ENCODE results near the gene PPFIA2. TPM values are rescaled to one million over a fixed set of nuclear protein-coding genes. Genes with fewer than 3 reads are reported as not detected.

Gene PPFIA2
- total RNA-seq, 1 donor from 2014 or later, result 0.59 TPM

- DNase-seq (ENCODE audit: low read depth), result peak; percentile 27
- H3K9me3 ChIP-seq (ENCODE audit: insufficient read depth, low read depth, low read length), result no peaks in the 10 kb centered on the region
- no peaks in the 10 kb centered on the region for H3K79me2 ChIP-seq (ENCODE audit: insufficient read depth, low read length)
- Mint-ChIP-seq H3K27me3 (ENCODE audit: low read depth, unreplicated experiment) (no peaks in the 10 kb centered on the region), H3K36me3 (ENCODE audit: low read depth, unreplicated experiment) (no peaks in the 10 kb centered on the region), H3K27ac (ENCODE audit: unreplicated experiment) (no peak overlapping the region), H3K4me3 (ENCODE audit: unreplicated experiment) (no peak overlapping the region), H3K4me1 (ENCODE audit: low read depth, unreplicated experiment) (no peaks in the 10 kb centered on the region), H3K9me3 (ENCODE audit: unreplicated experiment) (no peaks in the 10 kb centered on the region)
- H3K4me3 ChIP-seq (ENCODE audit: insufficient read depth, low read depth, low read length), result no peak overlapping the region
- no peak for TF ChIP-seq CTCF (IDR thresholded peaks at IDR 0.05; ENCODE audit: insufficient read depth, low read depth, low read length)
- no peak for TF ChIP-seq EZH2 (IDR thresholded peaks at IDR 0.05; ENCODE audit: insufficient read depth, low read length)
- no peaks in the 10 kb centered on the region for H3K36me3 ChIP-seq (ENCODE audit: insufficient read depth, low read length)
- no peak for FAIRE-seq
- no peak overlapping the region for H3K27ac ChIP-seq (ENCODE audit: low read depth, low read length)
- H3K4me1 ChIP-seq (ENCODE audit: insufficient read depth, low read length), result no peaks in the 10 kb centered on the region
- H4K20me1 ChIP-seq (ENCODE audit: insufficient read depth, low read length), result no peaks in the 10 kb centered on the region
- H3K27me3 ChIP-seq (ENCODE audit: insufficient read depth, low read length), result no peaks in the 10 kb centered on the region
- H3K4me2 ChIP-seq (ENCODE audit: low read length), result no peak overlapping the region
- H2AFZ ChIP-seq (ENCODE audit: low read depth, low read length), result no peak overlapping the region
- no peak overlapping the region for H3K9ac ChIP-seq (ENCODE audit: low read length)
Measured at GRCh38 chr12:81224626-81225025, 534.5 kb downstream of the PPFIA2 start.

GRCh38 chr12:81222846-81223592, 536.1 kb downstream of the PPFIA2 start:
- Histone ChIP-seq H3K4me1 (ENCODE audit: insufficient read depth, low read length) (no peaks in the 10 kb centered on the region), H3K4me2 (ENCODE audit: low read length) (peak overlapping the region; percentile 34), H3K27ac (ENCODE audit: low read depth, low read length) (no peak overlapping the region), H3K79me2 (ENCODE audit: insufficient read depth, low read length) (no peaks in the 10 kb centered on the region), H3K36me3 (ENCODE audit: insufficient read depth, low read length) (no peaks in the 10 kb centered on the region), H2AFZ (ENCODE audit: low read depth, low read length) (no peak overlapping the region), H3K27me3 (ENCODE audit: insufficient read depth, low read length) (no peaks in the 10 kb centered on the region), H3K9me3 (ENCODE audit: insufficient read depth, low read depth, low read length) (no peaks in the 10 kb centered on the region), H3K4me3 (ENCODE audit: insufficient read depth, low read depth, low read length) (no peak overlapping the region), H3K9ac (ENCODE audit: low read length) (no peak overlapping the region), H4K20me1 (ENCODE audit: insufficient read depth, low read length) (no peaks in the 10 kb centered on the region)
- FAIRE-seq (no peak), DNase-seq (ENCODE audit: low read depth) (peak; percentile 42)
- H3K36me3 Mint-ChIP-seq (ENCODE audit: low read depth, unreplicated experiment), result no peaks in the 10 kb centered on the region
- no peaks in the 10 kb centered on the region for H3K27me3 Mint-ChIP-seq (ENCODE audit: low read depth, unreplicated experiment)
- H3K4me1 Mint-ChIP-seq (ENCODE audit: low read depth, unreplicated experiment), result no peaks in the 10 kb centered on the region
- TF ChIP-seq EZH2 (IDR thresholded peaks at IDR 0.05; ENCODE audit: insufficient read depth, low read length), result no peak
- TF ChIP-seq CTCF (IDR thresholded peaks at IDR 0.05; ENCODE audit: insufficient read depth, low read depth, low read length), result no peak
- no peaks in the 10 kb centered on the region for H3K9me3 Mint-ChIP-seq (ENCODE audit: unreplicated experiment)
- no peak overlapping the region for H3K27ac Mint-ChIP-seq (ENCODE audit: unreplicated experiment)
- H3K4me3 Mint-ChIP-seq (ENCODE audit: unreplicated experiment), result no peak overlapping the region

GRCh38 chr12:81221681-81222080, 537.5 kb downstream of the PPFIA2 start:
- no peaks in the 10 kb centered on the region for H3K36me3 ChIP-seq (ENCODE audit: insufficient read depth, low read length)
- Mint-ChIP-seq H3K27me3 (ENCODE audit: low read depth, unreplicated experiment) (no peaks in the 10 kb centered on the region), H3K4me1 (ENCODE audit: low read depth, unreplicated experiment) (no peaks in the 10 kb centered on the region), H3K36me3 (ENCODE audit: low read depth, unreplicated experiment) (no peaks in the 10 kb centered on the region), H3K9me3 (ENCODE audit: unreplicated experiment) (no peaks in the 10 kb centered on the region), H3K27ac (ENCODE audit: unreplicated experiment) (no peak overlapping the region), H3K4me3 (ENCODE audit: unreplicated experiment) (no peak overlapping the region)
- H3K27me3 ChIP-seq (ENCODE audit: insufficient read depth, low read length), result no peaks in the 10 kb centered on the region
- H3K9ac ChIP-seq (ENCODE audit: low read length), result no peak overlapping the region
- no peaks in the 10 kb centered on the region for H4K20me1 ChIP-seq (ENCODE audit: insufficient read depth, low read length)
- DNase-seq (ENCODE audit: low read depth) (peak; percentile 7), FAIRE-seq (no peak)
- H3K4me3 ChIP-seq (ENCODE audit: insufficient read depth, low read depth, low read length), result no peak overlapping the region
- no peaks in the 10 kb centered on the region for H3K9me3 ChIP-seq (ENCODE audit: insufficient read depth, low read depth, low read length)
- no peaks in the 10 kb centered on the region for H3K4me1 ChIP-seq (ENCODE audit: insufficient read depth, low read length)
- no peak overlapping the region for H3K27ac ChIP-seq (ENCODE audit: low read depth, low read length)
- no peaks in the 10 kb centered on the region for H3K79me2 ChIP-seq (ENCODE audit: insufficient read depth, low read length)
- no peak for TF ChIP-seq CTCF (IDR thresholded peaks at IDR 0.05; ENCODE audit: insufficient read depth, low read depth, low read length)
- no peak for TF ChIP-seq EZH2 (IDR thresholded peaks at IDR 0.05; ENCODE audit: insufficient read depth, low read length)
- H2AFZ ChIP-seq (ENCODE audit: low read depth, low read length), result no peak overlapping the region
- no peak overlapping the region for H3K4me2 ChIP-seq (ENCODE audit: low read length)

All from astrocyte (in vitro differentiated cells and primary cell).